MM.1S (cell line): ENCODE measurements around the gene ARHGEF18.

Experiments
- DNase-seq: peaks from one replicate; pipeline ENCODE4 v3.0.0-alpha.2; 2015
- H2AFZ ChIP-seq: fragments of 300-600 bp; sonication (generic); 2 replicates; pipeline ENCODE4 v1.6.0; 2016; ENCODE audit warnings: antibody characterized with exemption, low read length
- H3F3A ChIP-seq: fragments of 300-600 bp; sonication (generic); 2 replicates; pipeline ENCODE4 v1.6.1; 2016; ENCODE audit warnings: mild to moderate bottlenecking, antibody characterized with exemption, low read length, moderate library complexity, mixed read lengths; ENCODE audit not compliant: insufficient read depth
- H3K27ac ChIP-seq: fragments of 300-600 bp; sonication (generic); 2 replicates; pipeline ENCODE4 v1.5.1; 2016; ENCODE audit warnings: mild to moderate bottlenecking, low read length
- H3K27me3 ChIP-seq: fragments of 300-600 bp; sonication (generic); replicated peaks from 2 replicates; pipeline ENCODE4 v1.6.0; 2016; ENCODE audit warnings: low read length; ENCODE audit not compliant: insufficient read depth
- H3K36me3 ChIP-seq: fragments of 300-600 bp; sonication (generic); replicated peaks from 2 replicates; pipeline ENCODE4 v1.6.1; 2016; ENCODE audit warnings: mild to moderate bottlenecking, low read length, mixed read lengths; ENCODE audit not compliant: insufficient read depth
- H3K4me1 ChIP-seq: fragments of 300-600 bp; sonication (generic); 2 replicates; pipeline ENCODE4 v1.6.1; 2016; ENCODE audit warnings: low read length, mixed read lengths
- H3K4me2 ChIP-seq: fragments of 300-600 bp; sonication (generic); 2 replicates; pipeline ENCODE4 v1.6.0; 2016; ENCODE audit warnings: low read depth, low read length
- H3K4me3 ChIP-seq: fragments of 300-600 bp; sonication (generic); 2 replicates; pipeline ENCODE4 v1.5.1; 2016; ENCODE audit warnings: low read length, mixed read lengths
- H3K79me2 ChIP-seq: fragments of 300-600 bp; sonication (generic); 2 replicates; pipeline ENCODE4 v1.6.1; 2016; ENCODE audit warnings: mixed run types, low read length, mixed read lengths
- H3K9ac ChIP-seq: fragments of 300-600 bp; sonication (generic); 2 replicates; pipeline ENCODE4 v1.6.1; 2016; ENCODE audit warnings: low read length, mixed read lengths
- H3K9me2 ChIP-seq: fragments of 300-600 bp; sonication (generic); replicated peaks from 2 replicates; pipeline ENCODE4 v1.6.1; 2016; ENCODE audit warnings: mild to moderate bottlenecking, low read length, mixed read lengths; ENCODE audit not compliant: insufficient read depth
- H3K9me3 ChIP-seq: fragments of 300-600 bp; sonication (generic); replicated peaks from 2 replicates; pipeline ENCODE4 v1.6.1; 2016; ENCODE audit warnings: mild to moderate bottlenecking, low read length, mixed read lengths; ENCODE audit not compliant: insufficient read depth
- H4K20me1 ChIP-seq: fragments of 300-600 bp; sonication (generic); 2 replicates; pipeline ENCODE4 v1.6.1; 2016; ENCODE audit warnings: mild to moderate bottlenecking, low read length, moderate library complexity, mixed read lengths; ENCODE audit not compliant: insufficient read depth
- EZH2 ChIP-seq: fragments of 300-600 bp; sonication (generic); optimal IDR thresholded peaks from 2 replicates; pipeline ENCODE3; 2017; ENCODE audit warnings: low read depth, mild to moderate bottlenecking, antibody characterized with exemption, low read length, mixed read lengths
- EZH2phosphoT487 ChIP-seq: fragments of 300-600 bp; sonication (generic); IDR thresholded peaks from 2 replicates; pipeline ENCODE4 v1.6.1; 2018; ENCODE audit warnings: antibody characterized with exemption, low read length
- TF ChIP-seq, protein P1 (sequence below): fragments of 300-600 bp; sonication (generic); IDR thresholded peaks from 2 replicates; pipeline ENCODE4 v1.5.1; 2016; ENCODE audit warnings: antibody characterized with exemption, low read length, mixed read lengths

ARHGEF18 gene

DNA sequence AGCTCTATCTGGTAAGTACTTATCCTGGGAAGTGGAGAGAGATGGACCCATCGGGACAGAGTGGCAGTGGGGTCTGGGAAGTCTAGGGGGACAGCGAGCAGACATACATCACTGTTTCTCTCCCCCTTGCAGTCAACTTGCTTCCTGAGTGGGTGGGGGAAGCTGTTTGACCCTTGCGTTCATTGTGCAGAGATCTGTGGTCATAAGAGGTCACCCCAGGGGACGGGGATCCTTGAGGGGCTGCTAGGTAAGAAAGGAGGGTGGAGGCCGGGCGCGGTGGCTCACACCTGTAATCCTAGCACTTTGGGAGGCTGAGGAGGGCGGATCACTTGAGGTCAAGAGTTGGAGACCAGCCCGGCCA lies 474 bp downstream of the ARHGEF18 start:
- Histone ChIP-seq H3K9me3 (no peaks in the 10 kb centered on the region), H3K79me2 (no peaks in the 10 kb centered on the region), H4K20me1 (no peaks in the 10 kb centered on the region), H3K9ac (no peak overlapping the region), H3K9me2 (no peaks in the 10 kb centered on the region), H2AFZ (no peak overlapping the region), H3K4me2 (no peak overlapping the region), H3F3A (no peaks in the 10 kb centered on the region), H3K27ac (no peak overlapping the region), H3K4me3 (no peak overlapping the region), H3K4me1 (peaks cover 20% of the 10 kb centered on the region), H3K36me3 (no peaks in the 10 kb centered on the region), H3K27me3 (no peaks in the 10 kb centered on the region)
- DNase-seq, result no peak
- TF ChIP-seq EZH2phosphoT487 (no peak), EZH2 (no peak)
- TF ChIP-seq, protein P1, sequence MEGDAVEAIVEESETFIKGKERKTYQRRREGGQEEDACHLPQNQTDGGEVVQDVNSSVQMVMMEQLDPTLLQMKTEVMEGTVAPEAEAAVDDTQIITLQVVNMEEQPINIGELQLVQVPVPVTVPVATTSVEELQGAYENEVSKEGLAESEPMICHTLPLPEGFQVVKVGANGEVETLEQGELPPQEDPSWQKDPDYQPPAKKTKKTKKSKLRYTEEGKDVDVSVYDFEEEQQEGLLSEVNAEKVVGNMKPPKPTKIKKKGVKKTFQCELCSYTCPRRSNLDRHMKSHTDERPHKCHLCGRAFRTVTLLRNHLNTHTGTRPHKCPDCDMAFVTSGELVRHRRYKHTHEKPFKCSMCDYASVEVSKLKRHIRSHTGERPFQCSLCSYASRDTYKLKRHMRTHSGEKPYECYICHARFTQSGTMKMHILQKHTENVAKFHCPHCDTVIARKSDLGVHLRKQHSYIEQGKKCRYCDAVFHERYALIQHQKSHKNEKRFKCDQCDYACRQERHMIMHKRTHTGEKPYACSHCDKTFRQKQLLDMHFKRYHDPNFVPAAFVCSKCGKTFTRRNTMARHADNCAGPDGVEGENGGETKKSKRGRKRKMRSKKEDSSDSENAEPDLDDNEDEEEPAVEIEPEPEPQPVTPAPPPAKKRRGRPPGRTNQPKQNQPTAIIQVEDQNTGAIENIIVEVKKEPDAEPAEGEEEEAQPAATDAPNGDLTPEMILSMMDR, result no peak

DNA sequence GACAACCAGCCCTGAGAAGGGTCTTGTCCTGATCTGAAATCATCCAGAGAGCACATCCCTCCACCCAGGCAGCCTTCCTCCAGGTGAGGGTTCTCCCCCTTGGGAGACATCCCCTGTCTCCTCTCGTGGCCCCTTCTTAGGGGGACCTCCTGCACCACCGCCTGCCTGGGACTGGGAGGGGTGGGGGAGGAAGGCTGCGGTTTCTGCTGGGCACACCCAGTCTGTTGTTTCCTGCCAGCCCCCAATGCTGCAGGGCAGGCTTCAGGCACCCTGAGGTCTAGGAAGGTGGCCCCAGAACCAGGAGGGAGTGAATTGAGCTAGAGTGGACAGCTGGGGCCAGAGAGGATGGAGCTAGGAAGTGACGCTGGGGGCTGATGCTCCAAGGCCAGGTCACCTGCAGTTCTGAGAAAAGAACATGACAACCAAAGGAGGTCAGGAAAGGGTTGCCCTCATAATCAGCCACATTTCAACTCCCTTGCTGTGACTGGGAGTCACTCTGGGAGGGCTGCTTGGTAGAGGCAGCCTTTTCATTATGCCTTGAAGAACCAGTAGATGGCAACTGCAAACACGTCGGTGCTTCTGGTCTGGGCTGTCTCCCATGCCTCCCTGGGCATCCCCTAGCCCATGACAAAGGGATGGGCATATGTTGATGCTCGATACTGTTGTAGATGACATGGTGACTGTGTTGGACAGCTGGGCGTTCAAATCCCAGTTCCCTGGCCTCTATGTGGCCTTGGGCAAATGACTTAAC lies 1.4 kb downstream of the ARHGEF18 start:
- Histone ChIP-seq H3K27me3 (peaks cover 5% of the 10 kb centered on the region; the same call in 1 of the 2 replicates), H3K36me3 (no peaks in the 10 kb centered on the region), H2AFZ (no peak overlapping the region), H3F3A (no peaks in the 10 kb centered on the region), H3K4me1 (peaks cover 14% of the 10 kb centered on the region), H4K20me1 (no peaks in the 10 kb centered on the region), H3K27ac (no peak overlapping the region), H3K4me2 (no peak overlapping the region), H3K9me3 (no peaks in the 10 kb centered on the region), H3K4me3 (no peak overlapping the region), H3K9ac (no peak overlapping the region), H3K79me2 (no peaks in the 10 kb centered on the region), H3K9me2 (no peaks in the 10 kb centered on the region)
- TF ChIP-seq, protein P1, result no peak
- TF ChIP-seq EZH2phosphoT487, result no peak
- TF ChIP-seq EZH2, result no peak
- no peak for DNase-seq

DNA sequence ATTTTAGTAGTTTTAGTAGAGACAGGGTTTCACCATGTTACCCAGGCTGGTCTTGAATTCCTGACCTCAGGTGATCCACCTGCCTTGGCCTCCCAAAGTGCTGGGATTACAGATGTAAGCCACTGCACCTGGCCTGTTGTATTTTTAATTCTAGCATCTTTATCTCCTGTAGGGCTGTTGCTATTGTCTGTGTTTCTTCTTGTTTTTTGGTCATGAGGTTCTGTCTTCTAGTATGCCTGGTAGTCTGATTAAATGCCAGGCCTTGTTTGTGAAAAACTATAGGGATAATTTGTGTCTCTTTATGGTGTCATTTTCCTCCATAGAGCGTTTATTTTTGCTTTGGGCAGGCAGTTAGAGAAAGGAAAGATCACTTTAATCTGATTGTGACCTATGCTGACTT lies 3.1 kb downstream of the ARHGEF18 start:
- H3K9me3 ChIP-seq, result no peaks in the 10 kb centered on the region
- no peaks in the 10 kb centered on the region for H4K20me1 ChIP-seq
- no peak overlapping the region for H3K27ac ChIP-seq

More for the DNA sequence above, 3.1 kb downstream of the ARHGEF18 start:
- Histone ChIP-seq H3K9ac (no peak overlapping the region), H3K36me3 (no peaks in the 10 kb centered on the region), H2AFZ (no peak overlapping the region), H3K27me3 (peaks cover 20% of the 10 kb centered on the region), H3K9me2 (no peaks in the 10 kb centered on the region), H3F3A (no peaks in the 10 kb centered on the region), H3K4me2 (no peak overlapping the region), H3K79me2 (no peaks in the 10 kb centered on the region), H3K4me3 (no peak overlapping the region), H3K4me1 (peaks cover 13% of the 10 kb centered on the region)
- DNase-seq, result no peak
- TF ChIP-seq, protein P1, result no peak
- TF ChIP-seq EZH2, result no peak
- no peak for TF ChIP-seq EZH2phosphoT487
